WTC11 (cell line): Measurements from ENCODE around the gene PTPRS. TPM values are rescaled to one million over a fixed set of nuclear protein-coding genes. Genes with fewer than 3 reads are reported as not detected.

Experiments
- ATAC-seq: fragments of 200-7000 bp; cut with Tn5 transposase; 2 replicates; pipeline ENCODE4 v1.10.0; 2021; ENCODE audit warnings: mild to moderate bottlenecking, moderate library complexity
- CTCF ChIA-PET: fragments of 300-600 bp; sonication (Branson Sonifier 250); formaldehyde crosslinking; loops from one replicate; lab custom pipeline; 2021; ENCODE audit warnings: antibody characterized with exemption; lab: Charles Lee
- POLR2A ChIA-PET: fragments of 350-600 bp; sonication (Branson Sonifier 250); formaldehyde crosslinking; loops from one replicate; lab custom pipeline; 2021; ENCODE audit warnings: antibody characterized with exemption; lab: Charles Lee
- DNase-seq: peaks from one replicate; pipeline ENCODE4 v3.0.0; 2021; ENCODE audit warnings: low spot score
- H3K27ac Mint-ChIP-seq: 2 replicates; pipeline ENCODE4 v1.8.0; 2021; ENCODE audit warnings: mixed read lengths
- H3K27me3 Mint-ChIP-seq: 2 replicates; pipeline ENCODE4 v1.8.0; 2021; ENCODE audit warnings: low read depth, mild to moderate bottlenecking, moderate library complexity, mixed read lengths
- H3K36me3 Mint-ChIP-seq: 2 replicates; pipeline ENCODE4 v1.8.0; 2021; ENCODE audit warnings: mixed read lengths
- H3K4me1 Mint-ChIP-seq: 2 replicates; pipeline ENCODE4 v1.8.0; 2022; ENCODE audit warnings: mixed read lengths
- H3K4me3 Mint-ChIP-seq: 2 replicates; pipeline ENCODE4 v1.8.0; 2021; ENCODE audit warnings: mild to moderate bottlenecking, moderate library complexity, mixed read lengths
- H3K9me3 Mint-ChIP-seq: 2 replicates; pipeline ENCODE4 v1.8.0; 2021; ENCODE audit warnings: mixed read lengths
- ATF1 ChIP-seq: sonication (generic); formaldehyde crosslinking; IDR thresholded peaks from 2 replicates; pipeline ENCODE4 v1.8.1; 2023; ENCODE audit warnings: mild to moderate bottlenecking, moderate library complexity, missing genetic modification reagents
- CREB1 ChIP-seq: sonication (generic); formaldehyde crosslinking; IDR thresholded peaks from 2 replicates; pipeline ENCODE4 v1.8.0; 2023; ENCODE audit warnings: mild to moderate bottlenecking, missing genetic modification reagents
- ETV6 ChIP-seq: sonication (generic); formaldehyde crosslinking; IDR thresholded peaks from 2 replicates; pipeline ENCODE4 v1.8.1; 2022; ENCODE audit warnings: mild to moderate bottlenecking, missing genetic modification reagents
- IRF2 ChIP-seq: sonication (generic); formaldehyde crosslinking; IDR thresholded peaks from 2 replicates; pipeline ENCODE4 v1.8.0; 2022; ENCODE audit warnings: low read depth, missing genetic modification reagents, borderline replicate concordance
- JUN ChIP-seq: sonication (generic); formaldehyde crosslinking; IDR thresholded peaks from 2 replicates; pipeline ENCODE4 v1.8.0; 2023; ENCODE audit warnings: mild to moderate bottlenecking, missing genetic modification reagents
- MXD4 ChIP-seq: fragments of 250-450 bp; sonication (Bioruptor Pico); IDR thresholded peaks from 2 replicates; pipeline ENCODE4 v1.8.0; 2021; ENCODE audit warnings: mild to moderate bottlenecking, moderate library complexity, borderline replicate concordance
- NFATC4 ChIP-seq: fragments of 250-450 bp; sonication (Bioruptor Pico); IDR thresholded peaks from 2 replicates; pipeline ENCODE4 v1.9.0; 2021; ENCODE audit warnings: mild to moderate bottlenecking
- NR1H2 ChIP-seq: sonication (generic); formaldehyde crosslinking; IDR thresholded peaks from 2 replicates; pipeline ENCODE4 v1.9.0; 2021; ENCODE audit warnings: mild to moderate bottlenecking, moderate library complexity, missing genetic modification reagents
- RORB ChIP-seq: fragments of 250-450 bp; sonication (Bioruptor Pico); IDR thresholded peaks from 2 replicates; pipeline ENCODE4 v1.9.0; 2021; ENCODE audit warnings: mild to moderate bottlenecking
- SMAD3 ChIP-seq: sonication (generic); formaldehyde crosslinking; IDR thresholded peaks from 2 replicates; pipeline ENCODE4 v1.8.0; 2022; ENCODE audit warnings: missing genetic modification reagents, mild to moderate bottlenecking, borderline replicate concordance
- SOX15 ChIP-seq: fragments of 250-450 bp; sonication (Bioruptor Pico); IDR thresholded peaks from 2 replicates; pipeline ENCODE4 v1.9.0; 2021; ENCODE audit warnings: mild to moderate bottlenecking
- SP1 ChIP-seq: sonication (generic); formaldehyde crosslinking; conservative IDR thresholded peaks from 2 replicates; pipeline ENCODE4 v1.8.1; 2022; ENCODE audit warnings: missing genetic modification reagents
- TCF7 ChIP-seq: sonication (generic); formaldehyde crosslinking; IDR thresholded peaks from 2 replicates; pipeline ENCODE4 v1.8.0; 2022; ENCODE audit warnings: mild to moderate bottlenecking, low read depth, missing genetic modification reagents, moderate library complexity
- ZBTB21 ChIP-seq: sonication (generic); formaldehyde crosslinking; IDR thresholded peaks from 2 replicates; pipeline ENCODE4 v1.8.1; 2023; ENCODE audit warnings: mild to moderate bottlenecking, missing genetic modification reagents, borderline replicate concordance
- ZNF317 ChIP-seq: sonication (generic); formaldehyde crosslinking; IDR thresholded peaks from 2 replicates; pipeline ENCODE4 v1.8.1; 2023; ENCODE audit warnings: low read depth, mild to moderate bottlenecking, moderate library complexity, missing genetic modification reagents, borderline replicate concordance
- ZNF396 ChIP-seq: fragments of 250-450 bp; sonication (Bioruptor Pico); IDR thresholded peaks from 2 replicates; pipeline ENCODE4 v1.8.0; 2021; ENCODE audit warnings: mild to moderate bottlenecking, moderate library complexity, borderline replicate concordance
- ZNF416 ChIP-seq: fragments of 250-450 bp; sonication (Bioruptor Pico); IDR thresholded peaks from 2 replicates; pipeline ENCODE4 v1.9.0; 2021; ENCODE audit warnings: mild to moderate bottlenecking, inconsistent platforms
- ZNF671 ChIP-seq: fragments of 250-450 bp; sonication (Bioruptor Pico); IDR thresholded peaks from 2 replicates; pipeline ENCODE4 v1.8.0; 2021; ENCODE audit warnings: mild to moderate bottlenecking
- total RNA-seq: library from RNA; stranded (reverse); gene quantifications from 3 replicates; pipeline ENCODE4 v1.2.3, GENCODE V29; 2021
- TF ChIP-seq, protein P1 (sequence below): sonication (generic); formaldehyde crosslinking; IDR thresholded peaks from 2 replicates; pipeline ENCODE4 v1.8.0; 2022; ENCODE audit warnings: mild to moderate bottlenecking, missing genetic modification reagents
- TF ChIP-seq, protein P2 (sequence below): sonication (generic); formaldehyde crosslinking; IDR thresholded peaks from 2 replicates; pipeline ENCODE4 v1.8.1; 2023; ENCODE audit warnings: mild to moderate bottlenecking, moderate library complexity, missing genetic modification reagents
- TF ChIP-seq, protein P3 (sequence below): sonication (generic); formaldehyde crosslinking; conservative IDR thresholded peaks from 2 replicates; pipeline ENCODE4 v1.8.1; 2023; ENCODE audit warnings: mild to moderate bottlenecking, low read depth, missing genetic modification reagents, moderate library complexity
- TF ChIP-seq, protein P4 (sequence below): sonication (generic); formaldehyde crosslinking; IDR thresholded peaks from 2 replicates; pipeline ENCODE4 v1.8.1; 2023; ENCODE audit warnings: mild to moderate bottlenecking, missing genetic modification reagents, moderate library complexity
- TF ChIP-seq, protein P5 (sequence below): fragments of 250-450 bp; sonication (Bioruptor Pico); IDR thresholded peaks from 2 replicates; pipeline ENCODE4 v1.8.0; 2021; ENCODE audit warnings: mild to moderate bottlenecking

PTPRS gene
- total RNA-seq, 1 experiment from 2014 or later = 201 TPM

DNA sequence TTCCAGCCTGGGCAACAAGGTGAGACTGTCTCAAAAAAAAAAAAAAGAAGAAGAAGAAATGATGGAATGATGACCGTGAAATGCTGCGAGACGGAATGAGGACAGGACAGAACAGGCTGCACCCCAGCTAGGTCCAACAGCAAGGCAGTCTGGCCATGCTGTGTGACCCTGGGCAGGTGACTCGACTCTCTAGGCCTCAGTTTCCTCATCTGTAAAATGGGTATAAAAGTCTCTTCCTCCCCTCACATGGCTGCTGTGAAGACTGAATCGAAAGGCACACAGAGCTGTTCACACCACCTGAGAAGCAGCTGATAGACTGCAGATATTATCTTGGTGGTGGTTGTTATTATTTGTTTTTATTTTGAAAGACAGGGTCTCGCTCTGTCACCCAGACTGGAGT lies 22.3 kb downstream of the PTPRS start (continued):
- TF ChIP-seq TCF7 (CRISPR knock-in tag) (no peak), ZNF317 (CRISPR knock-in tag) (no peak), ATF1 (no peak), SOX15 (CRISPR knock-in tag) (no peak), SP1 (no peak), ZNF396 (CRISPR knock-in tag) (no peak), MXD4 (CRISPR knock-in tag) (no peak), ZNF671 (no peak)
- TF ChIP-seq, protein P1, sequence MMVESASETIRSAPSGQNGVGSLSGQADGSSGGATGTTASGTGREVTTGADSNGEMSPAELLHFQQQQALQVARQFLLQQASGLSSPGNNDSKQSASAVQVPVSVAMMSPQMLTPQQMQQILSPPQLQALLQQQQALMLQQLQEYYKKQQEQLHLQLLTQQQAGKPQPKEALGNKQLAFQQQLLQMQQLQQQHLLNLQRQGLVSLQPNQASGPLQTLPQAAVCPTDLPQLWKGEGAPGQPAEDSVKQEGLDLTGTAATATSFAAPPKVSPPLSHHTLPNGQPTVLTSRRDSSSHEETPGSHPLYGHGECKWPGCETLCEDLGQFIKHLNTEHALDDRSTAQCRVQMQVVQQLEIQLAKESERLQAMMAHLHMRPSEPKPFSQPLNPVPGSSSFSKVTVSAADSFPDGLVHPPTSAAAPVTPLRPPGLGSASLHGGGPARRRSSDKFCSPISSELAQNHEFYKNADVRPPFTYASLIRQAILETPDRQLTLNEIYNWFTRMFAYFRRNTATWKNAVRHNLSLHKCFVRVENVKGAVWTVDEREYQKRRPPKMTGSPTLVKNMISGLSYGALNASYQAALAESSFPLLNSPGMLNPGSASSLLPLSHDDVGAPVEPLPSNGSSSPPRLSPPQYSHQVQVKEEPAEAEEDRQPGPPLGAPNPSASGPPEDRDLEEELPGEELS (CRISPR knock-in tag) = no peak
- TF ChIP-seq, all 79 proteins: peak for 0

DNA sequence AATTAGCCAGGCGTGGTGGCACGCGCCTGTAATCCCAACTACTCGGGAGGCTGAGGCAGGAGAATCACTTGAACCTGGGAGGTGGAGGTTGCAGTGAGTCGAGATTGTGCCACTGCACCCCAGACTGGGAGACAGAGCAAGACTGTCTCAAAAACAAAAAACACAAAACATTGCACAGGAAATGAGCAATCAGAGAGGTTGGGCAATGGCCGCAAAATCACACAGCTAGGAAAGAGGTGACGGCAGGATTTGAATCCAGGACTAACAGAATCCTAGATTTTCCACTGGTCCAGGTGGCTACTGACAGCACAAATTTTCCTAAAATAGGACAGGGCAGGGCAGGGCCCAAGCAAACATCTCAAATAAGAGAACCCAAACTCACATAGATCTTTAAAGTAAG lies 23.3 kb downstream of the PTPRS start:
- Mint-ChIP-seq H3K36me3 (no peaks in the 10 kb centered on the region; the same call in 1 of the 2 replicates), H3K27me3 (no peaks in the 10 kb centered on the region), H3K4me3 (no peak overlapping the region), H3K4me1 (no peaks in the 10 kb centered on the region), H3K27ac (no peak overlapping the region), H3K9me3 (no peaks in the 10 kb centered on the region)
- DNase-seq (no peak), ATAC-seq (no peak)
- CTCF ChIA-PET = interaction anchor here (0.7 kb wide), 1 partner anchor 83 kb away, joined by 3 read pairs; no protein-coding TSS in a partner anchor
- POLR2A ChIA-PET = no interaction called here
- no peak for TF ChIP-seq CREB1 (CRISPR knock-in tag)
- no peak for TF ChIP-seq NR1H2
- no peak for TF ChIP-seq ETV6
- no peak for TF ChIP-seq SMAD3
- no peak for TF ChIP-seq NFATC4 (CRISPR knock-in tag)
- TF ChIP-seq, protein P2, sequence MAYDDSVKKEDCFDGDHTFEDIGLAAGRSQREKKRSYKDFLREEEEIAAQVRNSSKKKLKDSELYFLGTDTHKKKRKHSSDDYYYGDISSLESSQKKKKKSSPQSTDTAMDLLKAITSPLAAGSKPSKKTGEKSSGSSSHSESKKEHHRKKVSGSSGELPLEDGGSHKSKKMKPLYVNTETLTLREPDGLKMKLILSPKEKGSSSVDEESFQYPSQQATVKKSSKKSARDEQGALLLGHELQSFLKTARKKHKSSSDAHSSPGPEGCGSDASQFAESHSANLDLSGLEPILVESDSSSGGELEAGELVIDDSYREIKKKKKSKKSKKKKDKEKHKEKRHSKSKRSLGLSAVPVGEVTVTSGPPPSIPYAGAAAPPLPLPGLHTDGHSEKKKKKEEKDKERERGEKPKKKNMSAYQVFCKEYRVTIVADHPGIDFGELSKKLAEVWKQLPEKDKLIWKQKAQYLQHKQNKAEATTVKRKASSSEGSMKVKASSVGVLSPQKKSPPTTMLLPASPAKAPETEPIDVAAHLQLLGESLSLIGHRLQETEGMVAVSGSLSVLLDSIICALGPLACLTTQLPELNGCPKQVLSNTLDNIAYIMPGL (CRISPR knock-in tag) = no peak
- no peak for TF ChIP-seq ZBTB21 (CRISPR knock-in tag)
- TF ChIP-seq, protein P3, sequence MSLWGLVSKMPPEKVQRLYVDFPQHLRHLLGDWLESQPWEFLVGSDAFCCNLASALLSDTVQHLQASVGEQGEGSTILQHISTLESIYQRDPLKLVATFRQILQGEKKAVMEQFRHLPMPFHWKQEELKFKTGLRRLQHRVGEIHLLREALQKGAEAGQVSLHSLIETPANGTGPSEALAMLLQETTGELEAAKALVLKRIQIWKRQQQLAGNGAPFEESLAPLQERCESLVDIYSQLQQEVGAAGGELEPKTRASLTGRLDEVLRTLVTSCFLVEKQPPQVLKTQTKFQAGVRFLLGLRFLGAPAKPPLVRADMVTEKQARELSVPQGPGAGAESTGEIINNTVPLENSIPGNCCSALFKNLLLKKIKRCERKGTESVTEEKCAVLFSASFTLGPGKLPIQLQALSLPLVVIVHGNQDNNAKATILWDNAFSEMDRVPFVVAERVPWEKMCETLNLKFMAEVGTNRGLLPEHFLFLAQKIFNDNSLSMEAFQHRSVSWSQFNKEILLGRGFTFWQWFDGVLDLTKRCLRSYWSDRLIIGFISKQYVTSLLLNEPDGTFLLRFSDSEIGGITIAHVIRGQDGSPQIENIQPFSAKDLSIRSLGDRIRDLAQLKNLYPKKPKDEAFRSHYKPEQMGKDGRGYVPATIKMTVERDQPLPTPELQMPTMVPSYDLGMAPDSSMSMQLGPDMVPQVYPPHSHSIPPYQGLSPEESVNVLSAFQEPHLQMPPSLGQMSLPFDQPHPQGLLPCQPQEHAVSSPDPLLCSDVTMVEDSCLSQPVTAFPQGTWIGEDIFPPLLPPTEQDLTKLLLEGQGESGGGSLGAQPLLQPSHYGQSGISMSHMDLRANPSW (CRISPR knock-in tag) = no peak
- no peak for TF ChIP-seq ZNF416

DNA sequence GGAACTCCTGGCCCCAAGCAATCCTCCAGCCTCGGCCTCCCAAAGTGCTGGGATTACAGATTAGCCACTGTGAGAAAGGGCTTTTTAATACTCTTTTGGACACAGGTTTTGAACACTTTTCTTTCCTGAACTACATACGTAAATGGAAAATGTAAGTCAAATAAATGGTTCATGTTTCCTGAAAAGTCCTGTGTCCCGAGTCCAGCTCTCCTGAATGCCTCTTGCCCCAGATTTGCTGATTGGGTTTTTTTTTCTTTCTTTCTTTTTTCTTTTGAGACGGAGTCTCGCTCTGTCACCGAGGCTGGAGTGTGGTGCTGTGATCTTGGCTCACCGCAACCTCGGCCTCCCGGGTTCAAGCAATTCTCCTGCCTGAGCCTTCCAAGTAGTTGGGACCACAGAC lies 24.5 kb downstream of the PTPRS start:
- DNase-seq (no peak), ATAC-seq (no peak)
- TF ChIP-seq, protein P4, sequence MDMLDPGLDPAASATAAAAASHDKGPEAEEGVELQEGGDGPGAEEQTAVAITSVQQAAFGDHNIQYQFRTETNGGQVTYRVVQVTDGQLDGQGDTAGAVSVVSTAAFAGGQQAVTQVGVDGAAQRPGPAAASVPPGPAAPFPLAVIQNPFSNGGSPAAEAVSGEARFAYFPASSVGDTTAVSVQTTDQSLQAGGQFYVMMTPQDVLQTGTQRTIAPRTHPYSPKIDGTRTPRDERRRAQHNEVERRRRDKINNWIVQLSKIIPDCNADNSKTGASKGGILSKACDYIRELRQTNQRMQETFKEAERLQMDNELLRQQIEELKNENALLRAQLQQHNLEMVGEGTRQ (CRISPR knock-in tag) = no peak
- TF ChIP-seq IRF2 (no peak), TCF7 (CRISPR knock-in tag) (no peak), RORB (no peak), JUN (CRISPR knock-in tag) (no peak)
- TF ChIP-seq, protein P5, sequence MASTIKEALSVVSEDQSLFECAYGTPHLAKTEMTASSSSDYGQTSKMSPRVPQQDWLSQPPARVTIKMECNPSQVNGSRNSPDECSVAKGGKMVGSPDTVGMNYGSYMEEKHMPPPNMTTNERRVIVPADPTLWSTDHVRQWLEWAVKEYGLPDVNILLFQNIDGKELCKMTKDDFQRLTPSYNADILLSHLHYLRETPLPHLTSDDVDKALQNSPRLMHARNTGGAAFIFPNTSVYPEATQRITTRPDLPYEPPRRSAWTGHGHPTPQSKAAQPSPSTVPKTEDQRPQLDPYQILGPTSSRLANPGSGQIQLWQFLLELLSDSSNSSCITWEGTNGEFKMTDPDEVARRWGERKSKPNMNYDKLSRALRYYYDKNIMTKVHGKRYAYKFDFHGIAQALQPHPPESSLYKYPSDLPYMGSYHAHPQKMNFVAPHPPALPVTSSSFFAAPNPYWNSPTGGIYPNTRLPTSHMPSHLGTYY (CRISPR knock-in tag) = no peak
- Mint-ChIP-seq H3K36me3 (peaks cover 2% of the 10 kb centered on the region), H3K4me3 (no peak overlapping the region), H3K9me3 (peaks cover 3% of the 10 kb centered on the region), H3K4me1 (no peaks in the 10 kb centered on the region), H3K27ac (no peak overlapping the region), H3K27me3 (no peaks in the 10 kb centered on the region)
- ChIA-PET CTCF (no interaction called here), POLR2A (no interaction called here)
